Right cardiac atrium (tissue), 5 donors: Measurements from ENCODE around the gene DBNL. TPM values are rescaled to one million over a fixed set of nuclear protein-coding genes. Genes with fewer than 3 reads are reported as not detected.
A peak's percentile ranks its signal among the peaks of the same experiment; 100 is the strongest.

Source experiments
- ATAC-seq, 2 donors: fragments of 200-7000 bp; cut with Tn5 transposase; one replicate each; pipeline versions ENCODE4 v1.8.0 to v1.9.1; 2020; ENCODE audit warnings: moderate library complexity in 2 of 2, mild to moderate bottlenecking in 1 of 2
- DNase-seq, 3 donors: peaks; one replicate each; pipeline ENCODE4 v3.0.0-alpha.2; 2020
- H3K27ac ChIP-seq: one replicate; pipeline ENCODE4 v1.5.1; 2013; ENCODE audit warnings: mild to moderate bottlenecking, low read length, control low read depth, moderate library complexity
- H3K27me3 ChIP-seq: one replicate; pipeline ENCODE4 v1.6.1; 2013; ENCODE audit not compliant: control insufficient read depth, insufficient read depth
- H3K4me1 ChIP-seq: one replicate; pipeline ENCODE4 v1.6.1; 2013; ENCODE audit warnings: low read length; ENCODE audit not compliant: control insufficient read depth, insufficient read depth
- H3K4me3 ChIP-seq: one replicate; pipeline ENCODE4 v1.5.1; 2013; ENCODE audit warnings: low read length, control low read depth
- H3K9me3 ChIP-seq: one replicate; pipeline ENCODE4 v1.6.1; 2013; ENCODE audit warnings: low read length; ENCODE audit not compliant: control insufficient read depth
- WGBS: extraction: QIAGEN DNeasy Blood & Tissue Kit; methylation state at CpG from one replicate; pipeline ENCODE4 v1.1.7; 2013; 5-methylcytosine and 5-hydroxymethylcytosine counted together
- intact Hi-C, 4 donors: fragments of 100-400 bp; cut with DNase I; formaldehyde crosslinking; loops; one replicate each; pipeline versions ENCODE4 v1.11.0 to v1.14.0; 2022 to 2023
- polyA plus RNA-seq: library from polyadenylated mRNA; stranded (reverse); fragments of 200-250 nt; gene quantifications from one replicate; pipeline ENCODE4 v1.2.3, GENCODE V29; 2013
- total RNA-seq, 4 donors: library from RNA; stranded (reverse); fragmentation: NEBNext Ultra II Directional; extraction: Animal tissue kit (Norgen Biotek cat#: 25700); gene quantifications; one replicate each; pipeline ENCODE4 v1.2.1, GENCODE V29; 2021
- donor health status: healthy with polysubstance abuse.
- donor health status: DM: no; HTN: yes; CAD: no.
- donor health status: DM: no; HTN: no; CAD: no.
- donor health status: DM: no; HTN: yes; CAD: no; lungs with severe emphysema.
- donor health status: DM: yes; HTN: yes; CAD: no.

DBNL gene
- total and polyA plus RNA-seq, 5 donors: 34.3 to 44.6 (median 37.5) TPM

- Histone ChIP-seq H3K4me3 (no peak overlapping the region), H3K9me3 (no peaks in the 10 kb centered on the region), H3K4me1 (peaks cover 5% of the 10 kb centered on the region), H3K27ac (peak overlapping the region; percentile 48), H3K27me3 (no peaks in the 10 kb centered on the region)
- DNase-seq: no peak
- intact Hi-C loops: no loop called here
- no peak for ATAC-seq
- WGBS: 67% methylated on average over 2 of the region's 2 CpGs
These were observed 49.9 kb downstream of the DBNL start for GRCh38 chr7:44094365-44094764.

- Histone ChIP-seq H3K9me3 (no peaks in the 10 kb centered on the region), H3K27ac (no peak overlapping the region), H3K4me1 (peaks cover 5% of the 10 kb centered on the region), H3K4me3 (no peak overlapping the region), H3K27me3 (no peaks in the 10 kb centered on the region)
- peak in 1 of 2 donors; percentile 6 for ATAC-seq
- 47% methylated on average over 2 of the region's 2 CpGs for WGBS
- intact Hi-C loops: no loop called here
- no peak for DNase-seq
These were observed 50.5 kb downstream of the DBNL start for GRCh38 chr7:44094883-44095592.

- no peak overlapping the region for H3K4me3 ChIP-seq
- DNase-seq (no peak), ATAC-seq (no peak)
- WGBS: 90% methylated on average over 3 of the region's 3 CpGs
- intact Hi-C loops: no loop called here
- no peak overlapping the region for H3K27ac ChIP-seq
- H3K4me1 ChIP-seq: peaks cover 5% of the 10 kb centered on the region
- no peaks in the 10 kb centered on the region for H3K27me3 ChIP-seq
- H3K9me3 ChIP-seq: no peaks in the 10 kb centered on the region
These were observed 51.3 kb downstream of the DBNL start for GRCh38 chr7:44095781-44096180.

- ATAC-seq (no peak), DNase-seq (peak in 1 of 3 donors; percentile 45)
- intact Hi-C loops: no loop called here
- Histone ChIP-seq H3K9me3 (no peaks in the 10 kb centered on the region), H3K4me3 (no peak overlapping the region), H3K27me3 (no peaks in the 10 kb centered on the region), H3K27ac (no peak overlapping the region), H3K4me1 (peaks cover 5% of the 10 kb centered on the region)
- WGBS: 84% methylated on average over 8 of the region's 8 CpGs
These were observed 51.9 kb downstream of the DBNL start for GRCh38 chr7:44096326-44096881.

GRCh38 chr7:44097064-44097932, 52.8 kb downstream of the DBNL start:
- peaks cover 5% of the 10 kb centered on the region for H3K4me1 ChIP-seq
- H3K9me3 ChIP-seq: no peaks in the 10 kb centered on the region
- intact Hi-C loops: no loop called here
- no peak for ATAC-seq
- 83% methylated on average over 9 of the region's 9 CpGs for WGBS
- H3K27me3 ChIP-seq: no peaks in the 10 kb centered on the region
- no peak for DNase-seq
- H3K4me3 ChIP-seq: no peak overlapping the region
- H3K27ac ChIP-seq: no peak overlapping the region

GRCh38 chr7:44098092-44099068, 53.9 kb downstream of the DBNL start:
- WGBS: 91% methylated on average over 6 of the region's 6 CpGs
- H3K27ac ChIP-seq: no peak overlapping the region
- no peak for DNase-seq

GRCh38 chr7:44099669-44100068, 55.2 kb downstream of the DBNL start:
- Histone ChIP-seq H3K4me1 (peaks cover 5% of the 10 kb centered on the region), H3K27ac (no peak overlapping the region), H3K9me3 (no peaks in the 10 kb centered on the region), H3K4me3 (no peak overlapping the region), H3K27me3 (no peaks in the 10 kb centered on the region)
- DNase-seq (no peak), ATAC-seq (no peak)
- 41% methylated on average over 4 of the region's 4 CpGs for WGBS
- intact Hi-C loops: no loop called here

More at GRCh38 chr7:44098092-44099068, 53.9 kb downstream of the DBNL start:
- intact Hi-C loops: no loop called here
- no peak for ATAC-seq
- Histone ChIP-seq H3K4me3 (no peak overlapping the region), H3K4me1 (peaks cover 5% of the 10 kb centered on the region), H3K9me3 (no peaks in the 10 kb centered on the region), H3K27me3 (no peaks in the 10 kb centered on the region)

GRCh38 chr7:44100458-44101302, 56.2 kb downstream of the DBNL start:
- intact Hi-C loops: no loop called here
- no peaks in the 10 kb centered on the region for H3K27me3 ChIP-seq
- ATAC-seq (peak in 1 of 2 donors; percentile 4), DNase-seq (peak; percentile 48 to 76 (median 69))
- peak overlapping the region; percentile 26 for H3K27ac ChIP-seq
- H3K4me3 ChIP-seq: no peak overlapping the region
- no peaks in the 10 kb centered on the region for H3K4me1 ChIP-seq
- 46% methylated on average over 10 of the region's 10 CpGs for WGBS
- H3K9me3 ChIP-seq: no peaks in the 10 kb centered on the region

- H3K9me3 ChIP-seq: no peaks in the 10 kb centered on the region
- 74% methylated on average over 3 of the region's 3 CpGs for WGBS
- H3K4me3 ChIP-seq: no peak overlapping the region
- intact Hi-C loops: no loop called here
- peak overlapping the region; percentile 40 for H3K27ac ChIP-seq
- no peaks in the 10 kb centered on the region for H3K4me1 ChIP-seq
- H3K27me3 ChIP-seq: no peaks in the 10 kb centered on the region
- no peak for DNase-seq
- no peak for ATAC-seq
These were observed 56.9 kb downstream of the DBNL start for GRCh38 chr7:44101303-44101965.
